Limb (tissue), 2 donors: Measurements from ENCODE around the gene DEFB129.
"Not testable (repeated sequence)": the region's sequence is repeated elsewhere in the genome, so short reads cannot be mapped to it uniquely, and the experiment has no call there.

Experiments
- DNase-seq, 2 donors: peaks; one replicate each; pipeline ENCODE4 v3.0.0-alpha.2; 2016; ENCODE audit errors: extremely low spot score in 2 of 2

DEFB129 gene, protein sequence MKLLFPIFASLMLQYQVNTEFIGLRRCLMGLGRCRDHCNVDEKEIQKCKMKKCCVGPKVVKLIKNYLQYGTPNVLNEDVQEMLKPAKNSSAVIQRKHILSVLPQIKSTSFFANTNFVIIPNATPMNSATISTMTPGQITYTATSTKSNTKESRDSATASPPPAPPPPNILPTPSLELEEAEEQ

DNA sequence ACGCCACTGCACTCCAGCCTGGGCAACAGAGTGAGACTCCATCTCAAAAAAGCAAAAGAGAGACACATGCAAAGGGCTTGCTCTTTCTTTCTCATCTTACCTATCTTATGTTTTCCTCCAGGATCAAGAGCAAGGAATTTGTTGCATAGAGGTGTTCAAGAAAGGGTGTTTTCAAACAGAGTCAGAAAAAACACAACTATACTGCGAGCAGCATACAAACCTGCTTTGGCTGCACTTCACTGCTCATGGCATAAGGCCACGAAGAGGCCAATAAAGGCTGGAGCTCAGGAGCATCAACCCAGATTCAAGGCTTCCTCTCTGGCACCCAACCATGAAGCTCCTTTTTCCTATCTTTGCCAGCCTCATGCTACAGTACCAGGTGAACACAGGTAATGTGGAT is at the start of gene DEFB129:
DEFB129 (plus strand) TSS at position 301 of the 400 bp plus-strand sequence; CDS start at position 332, 31 bp downstream.
- no peak for DNase-seq

DNA sequence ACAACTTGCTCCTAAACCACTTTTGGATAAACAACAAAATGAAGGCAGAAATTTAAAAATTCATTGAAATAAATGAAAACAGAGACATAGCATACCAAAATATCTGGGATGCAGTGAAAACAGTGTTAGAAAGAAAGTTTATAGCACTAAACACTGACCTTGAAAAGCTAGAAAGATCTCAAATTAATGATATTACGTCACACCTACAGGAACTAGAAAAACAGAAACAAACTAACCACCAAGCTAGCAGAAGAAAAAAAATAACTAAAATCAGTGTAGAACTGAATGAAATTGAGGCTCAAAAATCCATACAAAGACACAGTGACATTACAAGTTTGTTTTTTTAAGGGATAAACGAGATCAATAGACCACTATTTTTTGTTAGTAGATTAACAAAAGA is 42.8 kb upstream of the DEFB129 start:
- DNase-seq, result no peak

DNA sequence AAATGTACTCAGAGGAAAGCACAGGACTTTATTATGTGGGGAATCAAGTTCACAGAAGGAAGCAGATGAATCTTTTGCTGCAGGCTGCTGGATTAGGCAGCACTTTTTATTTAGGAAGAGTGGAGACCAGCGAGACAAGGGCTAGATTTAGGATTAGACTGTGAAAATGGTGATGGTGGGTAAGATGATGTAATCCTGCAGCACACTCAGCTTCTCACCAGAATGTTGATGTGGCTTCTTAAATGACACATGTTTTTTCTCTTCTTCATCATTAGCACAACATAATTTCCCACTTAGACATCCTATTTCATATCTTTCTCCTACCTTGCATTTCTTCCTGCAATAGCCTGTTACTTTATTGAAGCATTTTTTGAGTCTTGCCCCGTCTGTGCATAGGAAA is 39.3 kb upstream of the DEFB129 start:
- no peak for DNase-seq

DNA sequence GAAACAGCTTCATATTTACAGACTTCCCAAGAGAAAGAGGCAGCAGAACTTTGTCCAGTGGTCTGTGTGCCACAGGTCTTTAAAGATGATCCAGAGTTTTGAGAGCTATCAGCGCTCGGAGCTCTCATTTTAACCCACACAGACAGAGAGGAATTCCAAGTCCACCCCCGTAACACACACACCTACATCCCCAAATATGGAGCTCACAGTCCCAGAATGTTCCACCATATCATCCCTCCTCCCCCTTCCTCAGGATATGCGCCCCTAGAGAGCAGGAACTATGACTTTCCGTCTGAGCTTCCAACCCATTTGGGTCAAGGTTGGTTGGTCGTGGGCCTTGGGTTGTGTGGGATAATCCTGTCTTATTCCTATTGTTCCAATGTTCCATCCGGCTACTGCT is 37.4 kb upstream of the DEFB129 start, which contains the start of gene DEFB128:
DEFB128 (minus strand) TSS at position 101 of the 400 bp plus-strand sequence; CDS start at position 13, 88 bp downstream.
- no peak for DNase-seq

GRCh38 chr20:198225-198624 is 28.8 kb upstream of the DEFB129 start:
- DNase-seq, result no peak

GRCh38 chr20:199996-200395 is 27.1 kb upstream of the DEFB129 start:
- no peak for DNase-seq

DNA sequence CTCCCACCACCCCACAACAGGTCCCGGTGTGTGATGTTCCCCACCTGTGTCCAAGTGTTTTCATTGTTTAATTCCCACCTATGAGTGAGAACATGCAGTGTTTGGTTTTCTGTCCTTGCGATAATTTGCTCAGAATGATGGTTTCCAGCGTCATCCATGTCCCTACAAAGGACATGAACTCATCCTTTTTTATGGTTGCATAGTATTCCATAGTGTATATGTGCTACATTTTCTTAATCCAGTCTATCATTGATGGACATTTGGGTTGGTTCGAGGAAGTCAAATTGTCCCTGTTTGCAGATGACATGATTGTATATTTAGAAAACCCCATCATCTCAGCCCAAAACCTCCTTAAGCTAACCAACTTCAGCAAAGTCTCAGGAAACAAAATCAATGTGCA is 23.4 kb upstream of the DEFB129 start:
- not testable (repeated sequence) for DNase-seq

DNA sequence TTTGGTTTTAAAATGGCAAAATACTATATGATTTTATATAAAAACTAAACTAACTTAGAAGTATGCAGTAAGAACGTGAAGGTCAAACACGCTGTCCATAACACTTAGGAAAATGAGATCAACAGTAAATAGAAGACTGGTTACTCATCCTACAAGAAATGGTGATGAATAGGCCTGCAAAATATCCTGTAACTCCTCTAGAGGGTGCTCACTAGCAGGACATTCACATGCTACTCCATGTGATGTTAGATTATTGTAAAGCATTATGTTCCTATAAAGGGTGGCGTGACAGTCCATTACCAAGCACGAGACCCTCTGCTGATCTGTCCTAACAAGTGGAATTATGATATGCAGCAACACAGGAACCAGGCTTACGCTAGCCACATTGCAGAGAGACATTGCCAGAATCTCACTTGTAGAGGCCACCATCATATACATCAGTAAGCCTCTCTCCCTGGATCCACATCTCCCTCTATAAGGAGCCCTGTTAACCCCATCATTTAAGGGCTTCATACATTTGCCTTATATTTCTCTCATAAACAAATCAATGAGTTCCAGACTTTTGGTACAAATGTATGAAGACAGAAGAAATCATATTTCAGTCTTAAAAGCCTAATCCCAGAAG is 18.0 kb upstream of the DEFB129 start:
- DNase-seq, result peak in 1 of 2 donors; percentile 32

DNA sequence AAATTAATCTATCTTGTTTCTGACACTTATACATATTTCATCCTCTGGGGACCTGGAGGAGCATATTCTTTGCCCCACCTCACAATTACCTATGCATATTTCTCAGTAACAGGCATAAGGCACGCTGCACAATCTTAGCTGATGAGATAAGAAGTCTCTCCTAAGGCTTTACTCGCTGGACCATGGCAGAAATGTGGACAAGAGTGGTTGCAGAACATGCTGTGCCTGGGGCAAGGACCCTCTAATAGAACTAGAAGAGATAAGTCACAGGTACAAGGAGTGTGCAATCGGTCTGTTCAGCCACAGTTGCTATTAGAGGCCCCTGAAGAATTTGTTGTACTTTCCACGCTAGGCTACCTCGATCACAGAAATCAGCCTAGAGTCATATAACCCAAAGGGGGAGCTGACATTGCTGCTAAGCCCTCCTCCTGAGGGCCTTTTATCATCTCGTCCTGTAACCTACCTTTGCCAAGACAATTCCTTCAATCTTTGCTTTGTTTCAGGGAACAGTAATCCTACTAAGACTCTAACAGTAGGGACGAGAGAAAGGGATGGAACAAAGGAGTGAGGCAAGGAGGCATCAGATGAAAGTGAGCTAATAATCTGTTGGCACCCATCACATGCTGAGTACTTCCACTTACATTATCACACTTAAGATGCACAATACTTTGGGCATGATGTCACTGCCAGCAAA is 16.1 kb upstream of the DEFB129 start:
- no peak for DNase-seq

- no peak for DNase-seq
Observed at GRCh38 chr20:214383-214782, 12.7 kb upstream of the DEFB129 start.

DNA sequence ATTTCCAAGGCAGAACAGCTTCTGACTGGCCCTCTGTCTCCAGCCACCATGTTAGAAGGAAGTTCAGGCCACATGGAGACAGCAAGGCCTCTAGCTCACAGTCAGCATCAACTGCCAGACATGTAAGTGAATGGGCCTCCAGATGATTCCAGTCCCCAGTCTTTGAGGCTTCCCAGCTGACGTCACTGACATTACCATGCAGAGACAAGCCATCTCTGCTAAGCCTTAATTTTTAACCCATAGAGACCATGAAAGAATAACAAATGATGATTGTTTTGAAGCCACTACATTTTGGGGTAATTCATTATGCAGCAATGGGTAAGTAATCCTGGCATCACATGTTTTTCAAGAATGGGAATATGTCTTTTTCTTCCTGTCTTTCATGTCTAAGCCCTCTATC is 11.3 kb upstream of the DEFB129 start:
- no peak for DNase-seq

DNA sequence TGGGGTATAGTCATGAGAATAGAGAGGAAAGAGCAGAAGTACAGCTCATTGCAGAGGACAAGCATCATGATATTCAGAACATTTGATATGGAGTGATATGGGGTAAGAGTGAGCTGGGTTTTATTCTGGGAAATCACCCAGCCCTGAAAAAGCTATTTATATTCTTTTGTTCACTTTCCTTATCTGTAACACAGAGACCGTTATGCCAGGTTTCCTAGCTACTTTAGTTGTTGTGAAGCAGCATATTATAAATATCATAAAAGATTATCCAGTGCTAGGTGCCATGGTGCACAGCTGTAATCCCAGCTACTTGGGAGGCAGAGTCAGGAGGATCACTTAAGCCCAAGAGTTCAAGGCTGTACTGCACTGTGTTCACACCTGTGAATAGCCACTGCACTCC is 9.8 kb upstream of the DEFB129 start:
- no peak for DNase-seq

DNA sequence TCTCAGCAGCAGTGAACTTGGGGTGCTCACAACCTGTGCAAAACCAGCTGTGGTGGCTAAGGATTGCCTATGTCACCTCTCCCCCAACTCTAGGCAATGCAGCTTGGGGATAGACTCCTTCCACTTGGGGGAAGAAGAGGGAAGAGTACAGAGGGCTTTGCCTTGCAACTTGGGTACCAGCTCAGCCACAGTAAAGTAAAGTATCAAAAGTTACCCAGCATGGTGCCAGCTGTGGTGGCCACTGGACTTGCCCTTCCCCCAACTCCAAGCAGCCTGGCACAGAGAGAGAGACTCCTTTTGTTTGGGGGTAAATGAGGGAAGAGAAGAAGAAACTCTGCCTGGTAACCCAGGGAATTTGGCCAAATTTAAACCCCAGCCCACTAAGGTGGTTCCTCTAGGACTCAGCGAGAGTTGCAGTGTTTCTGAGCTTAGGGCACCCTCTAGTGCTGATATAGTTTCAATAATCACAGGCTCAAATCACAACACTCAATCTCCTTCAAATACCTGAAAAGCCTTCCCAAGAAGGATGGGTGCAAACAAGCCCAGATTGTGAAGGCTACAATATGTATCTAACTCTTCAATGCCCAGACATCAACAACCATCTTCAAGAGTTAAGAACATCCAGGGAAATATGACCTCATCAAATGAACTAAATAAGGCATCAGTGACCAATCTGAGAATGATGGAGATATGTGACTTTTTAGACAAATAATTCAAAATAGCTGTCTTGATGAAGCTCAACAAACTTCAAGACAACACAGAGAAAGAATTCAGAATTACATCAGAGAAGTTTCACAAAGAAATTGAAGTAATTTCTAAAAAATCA is 7.6 kb upstream of the DEFB129 start:
- peak in 1 of 2 donors; percentile 7 for DNase-seq

- DNase-seq, result no peak
Observed at GRCh38 chr20:221258-221830, 5.7 kb upstream of the DEFB129 start.

GRCh38 chr20:225879-226278 is 1.2 kb upstream of the DEFB129 start:
- DNase-seq, result not testable (repeated sequence)

GRCh38 chr20:227439-228105 is 514 bp downstream of the DEFB129 start:
- DNase-seq, result no peak

DNA sequence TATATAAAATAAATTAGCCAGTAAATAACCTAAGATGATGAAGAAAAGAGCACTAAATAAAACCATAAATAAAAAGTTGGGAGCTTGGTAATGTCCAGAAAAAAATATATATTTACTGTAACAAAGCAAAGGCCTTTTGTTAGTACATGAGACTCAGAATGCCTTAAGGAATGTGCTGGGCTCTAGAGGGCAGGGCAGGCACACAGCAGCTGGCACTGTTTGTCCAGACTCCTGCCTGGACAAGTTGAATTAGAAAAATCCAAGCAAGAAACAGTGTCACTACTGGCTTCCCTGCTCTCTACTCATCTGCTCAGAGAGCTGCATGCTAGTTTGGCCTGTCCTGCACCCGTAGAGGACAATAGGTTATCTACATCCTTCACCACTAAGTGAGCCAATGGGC is 8.8 kb downstream of the DEFB129 start:
- DNase-seq, result no peak

- DNase-seq, result no peak
Observed at GRCh38 chr20:237489-237888, 10.4 kb downstream of the DEFB129 start.

GRCh38 chr20:237929-238328 is 10.9 kb downstream of the DEFB129 start:
- DNase-seq, result no peak

DNA sequence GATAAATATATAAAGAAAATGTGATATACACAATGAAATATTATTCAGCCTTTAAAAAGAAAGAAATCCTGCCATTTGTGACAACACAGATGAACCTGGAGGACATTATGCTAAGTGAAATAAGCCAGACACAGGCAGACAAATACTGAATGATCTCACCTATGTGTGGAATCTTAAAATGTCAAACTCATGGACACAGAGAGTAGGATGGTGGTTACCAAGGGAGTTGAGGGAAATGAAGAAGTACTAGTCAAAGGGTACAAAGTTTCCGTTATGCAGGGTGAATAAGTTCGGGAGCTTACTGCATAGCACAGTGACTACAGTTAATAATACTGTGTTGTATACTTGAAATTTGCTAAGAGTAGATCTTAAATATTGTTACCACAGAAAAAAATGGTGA is 15.8 kb downstream of the DEFB129 start:
- no peak for DNase-seq

DNA sequence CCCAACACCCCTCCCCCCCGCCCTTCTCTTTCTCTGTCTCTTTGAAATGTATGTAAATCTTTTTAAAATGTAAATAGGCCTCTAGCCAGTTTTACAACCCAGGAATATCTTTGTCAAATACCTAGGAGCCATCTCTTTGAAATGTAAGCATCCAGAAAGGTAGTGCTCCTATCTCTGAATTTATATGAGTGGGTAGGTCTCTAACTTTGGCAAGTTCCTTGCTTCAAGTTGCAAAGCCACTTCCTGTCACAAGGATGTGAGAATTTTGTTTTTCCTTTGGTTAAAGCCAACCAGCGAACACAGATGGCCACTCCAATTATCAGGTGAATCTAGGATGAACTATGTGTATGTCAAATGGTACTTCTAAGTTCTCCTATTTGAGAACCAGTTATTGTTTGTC is 24.3 kb downstream of the DEFB129 start:
- no peak for DNase-seq
